22Rv1 (cell line): ENCODE measurements around the gene CD44.

Experiments
- ZFX ChIP-seq: fragments of 450-650 bp; IDR thresholded peaks from 2 replicates; pipeline ENCODE4 v1.6.1; 2017; ENCODE audit warnings: antibody characterized with exemption, borderline replicate concordance
- TF ChIP-seq, protein P1 (sequence below): fragments of 450-650 bp; IDR thresholded peaks from 2 replicates; pipeline ENCODE4 v1.5.1; 2017; ENCODE audit warnings: mild to moderate bottlenecking

DNA sequence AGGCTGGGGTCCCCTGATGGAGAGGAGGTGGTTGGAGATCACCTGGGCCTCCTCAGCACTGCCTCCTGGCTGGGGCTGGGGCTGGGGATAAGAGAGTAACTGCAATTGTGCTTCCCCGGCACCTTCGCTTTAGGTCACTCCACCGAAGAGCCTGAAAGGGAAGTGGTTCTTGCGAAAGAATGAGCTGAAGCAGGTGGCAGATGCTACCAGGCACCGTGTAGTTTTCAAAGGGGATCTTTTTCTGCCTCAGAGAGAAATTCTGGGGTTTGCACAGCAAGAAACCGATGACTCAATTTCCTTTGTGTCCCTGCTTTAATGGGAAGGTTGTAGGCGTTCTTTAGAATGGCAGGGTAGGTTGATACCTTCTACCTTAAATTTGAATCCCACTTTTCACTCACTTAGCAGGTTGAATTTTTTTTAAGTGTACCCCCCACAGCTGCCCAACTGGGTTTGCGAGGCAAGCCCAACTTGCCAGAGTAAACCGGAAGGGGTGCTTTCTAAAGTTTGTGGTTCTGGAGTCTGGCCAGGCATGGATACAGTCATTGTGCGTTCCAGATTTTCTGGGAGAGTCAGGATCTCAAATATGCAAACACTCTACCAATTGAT is 5.3 kb downstream of the CD44 start:
- TF ChIP-seq, protein P1, sequence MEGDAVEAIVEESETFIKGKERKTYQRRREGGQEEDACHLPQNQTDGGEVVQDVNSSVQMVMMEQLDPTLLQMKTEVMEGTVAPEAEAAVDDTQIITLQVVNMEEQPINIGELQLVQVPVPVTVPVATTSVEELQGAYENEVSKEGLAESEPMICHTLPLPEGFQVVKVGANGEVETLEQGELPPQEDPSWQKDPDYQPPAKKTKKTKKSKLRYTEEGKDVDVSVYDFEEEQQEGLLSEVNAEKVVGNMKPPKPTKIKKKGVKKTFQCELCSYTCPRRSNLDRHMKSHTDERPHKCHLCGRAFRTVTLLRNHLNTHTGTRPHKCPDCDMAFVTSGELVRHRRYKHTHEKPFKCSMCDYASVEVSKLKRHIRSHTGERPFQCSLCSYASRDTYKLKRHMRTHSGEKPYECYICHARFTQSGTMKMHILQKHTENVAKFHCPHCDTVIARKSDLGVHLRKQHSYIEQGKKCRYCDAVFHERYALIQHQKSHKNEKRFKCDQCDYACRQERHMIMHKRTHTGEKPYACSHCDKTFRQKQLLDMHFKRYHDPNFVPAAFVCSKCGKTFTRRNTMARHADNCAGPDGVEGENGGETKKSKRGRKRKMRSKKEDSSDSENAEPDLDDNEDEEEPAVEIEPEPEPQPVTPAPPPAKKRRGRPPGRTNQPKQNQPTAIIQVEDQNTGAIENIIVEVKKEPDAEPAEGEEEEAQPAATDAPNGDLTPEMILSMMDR = no peak
- TF ChIP-seq ZFX = no peak
